Measurements from ENCODE around the gene FAM81A.

Gene FAM81A

GRCh38 chr15:59492389-59493377, 54.7 kb downstream of the FAM81A start:
- H3K27ac ChIP-seq (replicated peaks), result no peak overlapping the region
- H3K4me3 ChIP-seq (replicated peaks; ENCODE audit: insufficient read depth, low read length), result no peak overlapping the region
- peak; percentile 15 to 42 for DNase-seq (ENCODE audit: low read depth in 1 of 2, low spot score in 1 of 2)
- no peaks in the 10 kb centered on the region for H3K27me3 ChIP-seq (ENCODE audit: insufficient read depth, poor library complexity, severe bottlenecking)
- TF ChIP-seq SPI1 (IDR thresholded peaks at IDR 0.05; ENCODE audit: borderline replicate concordance, low read depth) (peak; percentile 69), GABPA (IDR thresholded peaks at IDR 0.05; ENCODE audit: low read depth) (no peak), CTCF (IDR thresholded peaks at IDR 0.05; ENCODE audit: insufficient read depth, low read length) (peak; percentile 76)

GRCh38 chr15:59501597-59501996, 63.6 kb downstream of the FAM81A start:
- H3K4me3 ChIP-seq (replicated peaks; ENCODE audit: insufficient read depth, low read length), result no peak overlapping the region
- no peak for DNase-seq (ENCODE audit: low read depth in 1 of 2, low spot score in 1 of 2)
- peaks cover 2% of the 10 kb centered on the region for H3K27me3 ChIP-seq (ENCODE audit: insufficient read depth, poor library complexity, severe bottlenecking)
- no peak overlapping the region for H3K27ac ChIP-seq (replicated peaks)
- TF ChIP-seq CTCF (IDR thresholded peaks at IDR 0.05; ENCODE audit: insufficient read depth, low read length) (peak; percentile 34), REST (IDR thresholded peaks at IDR 0.05; ENCODE audit: insufficient replicate concordance, low read depth) (no peak)

- Histone ChIP-seq H3K27ac (replicated peaks) (no peak overlapping the region), H3K4me3 (replicated peaks; ENCODE audit: insufficient read depth, low read length) (no peak overlapping the region), H3K27me3 (ENCODE audit: insufficient read depth, poor library complexity, severe bottlenecking) (no peaks in the 10 kb centered on the region)
- DNase-seq (ENCODE audit: low read depth in 1 of 2, low spot score in 1 of 2), result no peak
- no peak for TF ChIP-seq CTCF (IDR thresholded peaks at IDR 0.05; ENCODE audit: insufficient read depth, low read length)
- no peak for TF ChIP-seq GABPA (IDR thresholded peaks at IDR 0.05; ENCODE audit: low read depth)
- TF ChIP-seq POLR2AphosphoS5 (IDR thresholded peaks at IDR 0.05; ENCODE audit: low read depth), result no peak
- TF ChIP-seq SPI1 (IDR thresholded peaks at IDR 0.05; ENCODE audit: borderline replicate concordance, low read depth), result no peak
- TF ChIP-seq REST (IDR thresholded peaks at IDR 0.05; ENCODE audit: insufficient replicate concordance, low read depth), result no peak
Observed at GRCh38 chr15:59515190-59515589, 77.2 kb downstream of the FAM81A start.

All from HL-60 (cell line).